Amniotic stem cell (primary cell): ENCODE measurements around the gene MYO1H.

Source experiments
- DNase-seq: peaks from one replicate; lab custom pipeline; 2025; lab: John Stamatoyannopoulos, UW

MYO1H gene

DNA sequence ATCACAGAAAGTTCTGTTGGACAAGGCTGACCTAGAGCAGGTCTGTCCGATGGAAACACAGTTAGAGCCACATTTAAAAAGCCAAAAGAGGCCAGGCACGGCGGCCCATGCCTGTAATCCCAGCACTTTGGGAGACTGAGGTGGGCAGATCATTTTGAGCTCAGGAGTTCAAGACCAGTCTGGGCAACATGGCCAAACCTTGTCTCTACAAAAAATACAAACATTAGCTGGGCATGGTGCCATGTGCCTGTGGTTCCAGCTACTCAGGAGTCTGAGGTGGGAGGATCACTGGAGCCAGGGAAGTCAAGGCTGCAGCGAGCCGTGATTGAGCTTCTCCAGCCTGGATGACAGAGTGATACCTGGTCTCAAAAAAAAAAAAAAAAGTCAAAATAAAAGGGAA lies 144.7 kb downstream of the MYO1H start:
- no peak for DNase-seq

DNA sequence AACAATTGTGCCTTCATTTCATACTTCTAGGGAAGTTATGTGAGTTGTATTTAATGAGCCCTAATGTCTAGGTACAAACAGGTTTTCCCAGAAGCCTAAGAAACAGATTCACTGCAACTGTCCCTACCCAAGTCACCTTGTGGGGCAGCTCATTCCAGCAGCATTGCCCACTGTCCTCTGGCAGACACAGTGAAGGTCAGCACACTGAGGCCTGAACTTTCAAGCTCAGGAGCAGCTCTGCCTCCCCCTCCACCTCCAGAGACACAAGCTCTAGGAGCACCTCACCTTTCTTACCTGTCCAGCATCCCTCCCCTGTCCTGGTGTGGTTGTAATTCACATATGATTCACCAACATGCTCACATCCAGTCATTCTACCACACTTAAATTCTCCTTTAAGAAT lies 145.4 kb downstream of the MYO1H start:
- DNase-seq, result no peak

DNA sequence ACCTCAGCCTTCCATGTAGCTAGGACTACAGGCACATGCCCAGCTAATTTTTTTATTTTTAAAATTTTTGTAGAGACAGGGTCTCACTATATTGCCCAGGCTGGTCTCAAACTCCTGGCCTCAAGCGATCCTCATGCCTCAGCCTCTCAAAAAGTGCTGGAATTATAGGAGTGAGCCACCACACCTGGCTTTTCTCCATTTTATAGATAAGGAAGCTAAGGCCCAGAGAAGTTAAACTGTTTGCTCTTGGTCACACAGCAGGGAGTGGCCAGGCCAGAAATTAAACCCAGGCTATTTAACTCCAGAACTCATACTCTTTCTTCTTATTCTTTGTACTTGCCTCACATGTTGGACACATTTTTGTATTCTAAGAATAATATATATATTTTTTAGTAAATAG lies 146.2 kb downstream of the MYO1H start:
- no peak for DNase-seq

DNA sequence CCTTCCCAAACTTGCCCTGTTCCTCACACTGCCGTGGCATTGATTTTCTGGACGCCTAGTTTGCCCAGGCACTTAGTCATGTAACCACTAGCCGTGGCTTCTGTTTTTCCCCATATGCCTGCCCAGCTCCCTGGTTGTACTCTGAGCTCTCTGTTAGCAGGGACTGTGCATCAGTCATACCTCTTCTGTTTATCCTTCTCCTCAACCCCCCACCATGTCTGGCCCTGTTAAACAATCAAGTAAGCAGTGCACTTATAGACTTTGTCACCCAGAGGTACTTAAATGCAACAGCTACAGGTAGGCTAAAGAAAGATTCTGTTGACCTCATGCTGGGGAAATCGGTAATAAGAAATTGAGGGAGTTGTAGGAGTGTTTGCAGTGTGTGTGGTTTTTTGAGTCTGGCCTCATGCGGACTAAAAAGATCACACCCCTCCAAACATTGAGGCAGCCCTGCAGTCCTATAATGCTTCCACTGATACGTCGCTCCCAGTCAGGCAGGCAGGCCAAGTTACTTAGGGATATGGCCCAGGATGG lies 146.7 kb downstream of the MYO1H start:
- DNase-seq, result no peak

DNA sequence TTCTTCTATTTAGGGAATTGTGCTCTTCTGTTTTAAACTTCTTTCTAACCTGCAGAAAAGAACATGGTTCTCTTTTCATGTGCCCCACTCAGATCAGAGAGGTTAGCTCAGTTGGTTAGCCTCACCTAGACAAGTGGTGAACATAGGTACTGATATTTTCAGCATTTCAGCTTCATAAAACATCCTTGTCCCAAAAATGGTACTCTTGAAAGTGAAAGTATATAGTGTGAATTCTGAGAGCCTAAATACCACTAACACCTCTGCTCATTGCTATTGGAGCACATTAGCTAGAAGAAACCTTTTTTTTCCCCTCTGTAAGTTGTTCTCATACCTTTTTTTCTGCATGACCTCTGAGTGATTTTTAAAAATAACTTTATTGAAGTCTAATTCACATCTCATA lies 147.3 kb downstream of the MYO1H start:
- no peak for DNase-seq

DNA sequence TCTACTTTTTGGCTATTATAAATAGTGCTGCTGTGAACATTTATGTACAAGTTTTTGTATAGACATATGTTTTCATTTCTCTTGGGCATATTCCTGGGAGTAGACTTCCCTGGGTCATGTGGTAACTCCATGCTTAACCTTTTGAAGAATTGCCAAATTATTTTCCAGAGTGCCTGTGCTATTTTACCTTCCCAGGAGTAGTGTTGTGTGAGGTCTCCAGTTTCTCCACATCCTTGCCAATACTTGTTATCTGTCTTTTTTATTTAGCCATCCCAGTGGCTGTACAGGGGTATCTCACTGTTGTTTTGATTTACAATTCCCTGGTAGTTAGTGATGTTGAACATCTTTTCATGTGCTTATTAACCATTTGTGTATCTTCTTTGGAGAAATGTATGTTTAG lies 148.6 kb downstream of the MYO1H start:
- no peak for DNase-seq

DNA sequence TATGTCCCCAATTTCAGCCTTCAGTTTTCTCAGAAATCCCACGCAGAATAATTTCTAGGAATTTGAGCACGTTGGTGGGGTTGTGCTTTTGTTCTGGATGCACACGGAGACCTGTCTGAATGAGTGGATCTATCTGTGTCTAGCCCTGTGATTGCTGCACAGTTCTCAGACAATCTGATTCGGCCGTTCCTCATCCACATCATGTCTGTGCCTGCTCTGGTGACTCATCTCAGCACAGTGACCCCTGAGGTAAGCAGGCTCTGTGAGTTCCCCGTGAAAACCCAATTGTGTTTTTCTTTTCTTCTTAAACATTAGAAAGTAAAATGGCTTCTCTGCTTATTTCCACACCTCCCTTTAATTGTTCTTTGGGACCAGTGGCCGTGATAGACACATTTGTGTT lies 150.0 kb downstream of the MYO1H start:
- DNase-seq, result no peak
